Endometrial microvascular endothelial cells (primary cell): ENCODE data around the gene MLLT11. TPM values are rescaled to one million over a fixed set of nuclear protein-coding genes. Genes with fewer than 3 reads are reported as not detected.
"Not testable (repeated sequence)": the region's sequence is repeated elsewhere in the genome, so short reads cannot be mapped to it uniquely, and the experiment has no call there.

Experiments
- in situ Hi-C: cut with HindIII; loops from 2 replicates; pipeline ENCODE4 v1.10.0; 2017; ENCODE audit warnings: low sequenced_read_pairs, low pct_unique_long_range_greater_than_20kb; ENCODE audit errors: inconsistent ontology term
- total RNA-seq: library from RNA; depleted of rRNA; stranded (reverse); fragments of >200 nt; gene quantifications from one replicate; pipeline ENCODE4 v1.2.3, GENCODE V29; 2015; ENCODE audit errors: inconsistent ontology term

MLLT11 gene
- total RNA-seq, 1 donor from 2014 or later, result 14.2 TPM

GRCh38 chr1:151054971-151055547 lies 5.1 kb upstream of the MLLT11 start:
- in situ Hi-C loops, result no loop called here

- in situ Hi-C loops, result no loop called here
These were observed 4.6 kb upstream of the MLLT11 start for GRCh38 chr1:151055581-151055980.

- in situ Hi-C loops, result no loop called here
These were observed 4.0 kb upstream of the MLLT11 start for GRCh38 chr1:151056149-151056548.

- in situ Hi-C loops, result no loop called here
These were observed 1.5 kb upstream of the MLLT11 start for GRCh38 chr1:151058692-151059091.

- in situ Hi-C loops, result no loop called here
These were observed 839 bp upstream of the MLLT11 start, which contains the start of gene CDC42SE1 for GRCh38 chr1:151059109-151060006. TSS of gene CDC42SE1 (minus strand) at chr1:151059622. CDS start at chr1:151055730, 3,892 bp downstream.

GRCh38 chr1:151060657-151061421 lies 642 bp downstream of the MLLT11 start:
- in situ Hi-C loops, result no loop called here

GRCh38 chr1:151061704-151062103 lies 1.5 kb downstream of the MLLT11 start:
- in situ Hi-C loops, result no loop called here

- in situ Hi-C loops, result no loop called here
These were observed 2.7 kb downstream of the MLLT11 start for GRCh38 chr1:151062741-151063371.

GRCh38 chr1:151065089-151065645 lies 5.0 kb downstream of the MLLT11 start:
- in situ Hi-C loops, result no loop called here

GRCh38 chr1:151067185-151067584 lies 7.0 kb downstream of the MLLT11 start:
- in situ Hi-C loops, result no loop called here

- in situ Hi-C loops, result no loop called here
These were observed 8.9 kb downstream of the MLLT11 start for GRCh38 chr1:151069103-151069486.

- in situ Hi-C loops, result no loop called here
These were observed 10.5 kb downstream of the MLLT11 start, which contains the start of gene GABPB2 for GRCh38 chr1:151070474-151071276. TSS of gene GABPB2 (plus strand) at chr1:151070761. CDS start at chr1:151088190, 17,429 bp downstream.

GRCh38 chr1:151072224-151072623 lies 12.0 kb downstream of the MLLT11 start:
- in situ Hi-C loops, result no loop called here

- in situ Hi-C loops, result no loop called here
These were observed 25.9 kb downstream of the MLLT11 start for GRCh38 chr1:151085953-151086559.

- in situ Hi-C loops, result not testable (repeated sequence)
These were observed 37.2 kb downstream of the MLLT11 start for GRCh38 chr1:151097426-151097825.

GRCh38 chr1:151098126-151098525 lies 37.9 kb downstream of the MLLT11 start:
- in situ Hi-C loops, result no loop called here

GRCh38 chr1:151104630-151105029 lies 44.4 kb downstream of the MLLT11 start:
- in situ Hi-C loops, result no loop called here

GRCh38 chr1:151106894-151107293 lies 46.7 kb downstream of the MLLT11 start:
- in situ Hi-C loops, result no loop called here
